ENCODE measurements around the gene NRCAM.

NRCAM gene

GRCh38 chr7:108296911-108297310, 159.3 kb downstream of the NRCAM start:
- DNase-seq (ENCODE audit: insufficient read length, low spot score) (no peak), FAIRE-seq (no peak)
- TF ChIP-seq SPI1 (IDR thresholded peaks at IDR 0.05; ENCODE audit: low read depth, low read length) = no peak
- no peak for TF ChIP-seq TAF1 (IDR thresholded peaks at IDR 0.05; ENCODE audit: low read depth, low read length)
- no peak for TF ChIP-seq PAX5 (IDR thresholded peaks at IDR 0.05; ENCODE audit: insufficient read depth, low read length, severe bottlenecking)
- TF ChIP-seq POU2F2 (IDR thresholded peaks at IDR 0.05; ENCODE audit: low read depth, low read length) = no peak
- no peak for TF ChIP-seq POLR2AphosphoS5 (IDR thresholded peaks at IDR 0.05; ENCODE audit: low read depth, low read length)
- no peak for TF ChIP-seq POLR2A (IDR thresholded peaks at IDR 0.05; ENCODE audit: low read depth, low read length)

GRCh38 chr7:108294595-108294994, 161.6 kb downstream of the NRCAM start:
- DNase-seq (ENCODE audit: insufficient read length, low spot score) (no peak), FAIRE-seq (peak; percentile 71)
- no peak for TF ChIP-seq TAF1 (IDR thresholded peaks at IDR 0.05; ENCODE audit: low read depth, low read length)
- TF ChIP-seq SPI1 (IDR thresholded peaks at IDR 0.05; ENCODE audit: low read depth, low read length) = peak; percentile 97

GRCh38 chr7:108293149-108293612, 163.1 kb downstream of the NRCAM start:
- no peak for DNase-seq (ENCODE audit: insufficient read length, low spot score)
- no peak for TF ChIP-seq SPI1 (IDR thresholded peaks at IDR 0.05; ENCODE audit: low read depth, low read length)
- TF ChIP-seq POLR2A (IDR thresholded peaks at IDR 0.05; ENCODE audit: low read depth, low read length) = no peak
- no peak for TF ChIP-seq TAF1 (IDR thresholded peaks at IDR 0.05; ENCODE audit: low read depth, low read length)
- no peak for TF ChIP-seq POLR2AphosphoS5 (IDR thresholded peaks at IDR 0.05; ENCODE audit: low read depth, low read length)
- no peak for TF ChIP-seq POU2F2 (IDR thresholded peaks at IDR 0.05; ENCODE audit: low read depth, low read length)
- TF ChIP-seq PAX5 (IDR thresholded peaks at IDR 0.05; ENCODE audit: insufficient read depth, low read length, severe bottlenecking) = no peak
- FAIRE-seq = no peak

GRCh38 chr7:108292541-108292940, 163.7 kb downstream of the NRCAM start:
- no peak for TF ChIP-seq POU2F2 (IDR thresholded peaks at IDR 0.05; ENCODE audit: low read depth, low read length)
- no peak for TF ChIP-seq POLR2A (IDR thresholded peaks at IDR 0.05; ENCODE audit: low read depth, low read length)
- TF ChIP-seq SPI1 (IDR thresholded peaks at IDR 0.05; ENCODE audit: low read depth, low read length) = no peak
- no peak for TF ChIP-seq TAF1 (IDR thresholded peaks at IDR 0.05; ENCODE audit: low read depth, low read length)
- TF ChIP-seq PAX5 (IDR thresholded peaks at IDR 0.05; ENCODE audit: insufficient read depth, low read length, severe bottlenecking) = no peak
- no peak for TF ChIP-seq POLR2AphosphoS5 (IDR thresholded peaks at IDR 0.05; ENCODE audit: low read depth, low read length)
- FAIRE-seq (no peak), DNase-seq (ENCODE audit: insufficient read length, low spot score) (no peak)

DNA sequence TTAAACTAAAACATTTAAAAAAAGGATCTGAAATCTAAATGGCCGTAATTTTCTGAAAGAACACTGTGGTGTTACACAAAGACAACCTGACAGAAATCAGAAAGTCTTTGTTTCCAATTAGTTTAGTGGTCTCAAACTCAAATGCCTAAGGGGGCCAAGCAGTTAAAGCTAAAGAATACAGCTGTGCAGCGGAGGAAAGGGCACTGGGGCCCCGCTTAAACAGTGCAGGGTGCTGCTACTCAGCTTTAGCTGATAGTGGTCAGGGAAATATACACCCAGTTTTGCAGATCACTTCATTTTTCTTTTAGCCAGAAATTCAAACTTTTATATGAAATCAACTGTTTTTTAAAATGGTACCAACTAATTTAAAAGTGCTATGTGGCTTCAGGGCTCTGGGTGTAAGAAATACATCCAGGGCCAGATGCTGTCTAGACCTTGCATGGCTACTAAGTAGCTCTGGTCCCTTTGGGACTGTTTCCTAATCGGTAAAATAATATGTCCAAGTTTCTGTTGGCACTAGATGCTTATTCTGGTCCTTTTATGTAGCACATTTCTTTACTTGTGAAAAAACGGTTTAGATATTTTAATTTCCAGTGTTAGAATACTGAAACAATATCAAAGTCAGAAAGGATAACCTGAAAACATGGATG, 164.3 kb downstream of the NRCAM start:
- DNase-seq (ENCODE audit: insufficient read length, low spot score) (no peak), FAIRE-seq (no peak)
- no peak for TF ChIP-seq POLR2A (IDR thresholded peaks at IDR 0.05; ENCODE audit: low read depth, low read length)
- no peak for TF ChIP-seq POU2F2 (IDR thresholded peaks at IDR 0.05; ENCODE audit: low read depth, low read length)
- TF ChIP-seq POLR2AphosphoS5 (IDR thresholded peaks at IDR 0.05; ENCODE audit: low read depth, low read length) = no peak
- no peak for TF ChIP-seq SPI1 (IDR thresholded peaks at IDR 0.05; ENCODE audit: low read depth, low read length)
- TF ChIP-seq TAF1 (IDR thresholded peaks at IDR 0.05; ENCODE audit: low read depth, low read length) = no peak
- TF ChIP-seq PAX5 (IDR thresholded peaks at IDR 0.05; ENCODE audit: insufficient read depth, low read length, severe bottlenecking) = no peak

- TF ChIP-seq POU2F2 (IDR thresholded peaks at IDR 0.05; ENCODE audit: low read depth, low read length) = no peak
- TF ChIP-seq SPI1 (IDR thresholded peaks at IDR 0.05; ENCODE audit: low read depth, low read length) = no peak
- DNase-seq (ENCODE audit: insufficient read length, low spot score) = no peak
- no peak for FAIRE-seq
Measured at GRCh38 chr7:108291152-108291508, 165.1 kb downstream of the NRCAM start.

- TF ChIP-seq SPI1 (IDR thresholded peaks at IDR 0.05; ENCODE audit: low read depth, low read length) = no peak
- DNase-seq (ENCODE audit: insufficient read length, low spot score) (no peak), FAIRE-seq (no peak)
Measured at GRCh38 chr7:108290459-108291151, 165.6 kb downstream of the NRCAM start.

DNA sequence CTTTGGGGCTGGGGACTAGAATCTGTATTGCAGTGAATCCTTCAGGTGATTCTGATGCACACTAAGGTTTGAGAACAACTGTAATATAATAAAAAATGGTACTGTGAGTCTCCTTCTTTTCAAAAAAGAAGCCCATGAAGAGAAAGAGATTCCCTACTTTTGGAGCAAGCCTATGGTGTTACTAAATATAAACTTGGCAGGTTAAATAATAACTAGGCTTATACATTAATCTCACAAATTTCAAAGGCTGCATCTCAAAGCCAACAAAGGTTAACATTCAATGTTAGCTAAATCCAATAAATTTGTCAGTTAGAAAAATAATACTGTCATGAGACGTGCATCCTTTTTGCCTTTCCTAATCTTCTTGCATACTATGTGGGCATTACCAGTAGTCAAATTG, 166.4 kb downstream of the NRCAM start:
- FAIRE-seq = no peak
- DNase-seq (ENCODE audit: insufficient read length, low spot score) = no peak
- TF ChIP-seq POLR2AphosphoS5 (IDR thresholded peaks at IDR 0.05; ENCODE audit: low read depth, low read length) (no peak), PAX5 (IDR thresholded peaks at IDR 0.05; ENCODE audit: insufficient read depth, low read length, severe bottlenecking) (no peak), POLR2A (IDR thresholded peaks at IDR 0.05; ENCODE audit: low read depth, low read length) (no peak)

- no peak for DNase-seq (ENCODE audit: insufficient read length, low spot score)
- no peak for TF ChIP-seq PAX5 (IDR thresholded peaks at IDR 0.05; ENCODE audit: insufficient read depth, low read length, severe bottlenecking)
- no peak for TF ChIP-seq POLR2AphosphoS5 (IDR thresholded peaks at IDR 0.05; ENCODE audit: low read depth, low read length)
- TF ChIP-seq SPI1 (IDR thresholded peaks at IDR 0.05; ENCODE audit: low read depth, low read length) = no peak
- TF ChIP-seq TAF1 (IDR thresholded peaks at IDR 0.05; ENCODE audit: low read depth, low read length) = no peak
- TF ChIP-seq POLR2A (IDR thresholded peaks at IDR 0.05; ENCODE audit: low read depth, low read length) = no peak
- TF ChIP-seq POU2F2 (IDR thresholded peaks at IDR 0.05; ENCODE audit: low read depth, low read length) = no peak
- no peak for FAIRE-seq
Measured at GRCh38 chr7:108287857-108288256, 168.4 kb downstream of the NRCAM start.

- FAIRE-seq = no peak
- TF ChIP-seq POLR2AphosphoS5 (IDR thresholded peaks at IDR 0.05; ENCODE audit: low read depth, low read length) (no peak), PAX5 (IDR thresholded peaks at IDR 0.05; ENCODE audit: insufficient read depth, low read length, severe bottlenecking) (no peak), TAF1 (IDR thresholded peaks at IDR 0.05; ENCODE audit: low read depth, low read length) (no peak), POU2F2 (IDR thresholded peaks at IDR 0.05; ENCODE audit: low read depth, low read length) (no peak), SPI1 (IDR thresholded peaks at IDR 0.05; ENCODE audit: low read depth, low read length) (no peak), POLR2A (IDR thresholded peaks at IDR 0.05; ENCODE audit: low read depth, low read length) (no peak)
Measured at GRCh38 chr7:108286290-108286904, 169.8 kb downstream of the NRCAM start.

More at GRCh38 chr7:108286290-108286904, 169.8 kb downstream of the NRCAM start:
- DNase-seq (ENCODE audit: insufficient read length, low spot score) = no peak

Measured in GM12891 (cell line).